GM10266 (cell line): ENCODE results near the gene IGFBP4.

ENCODE experiments used
- DNase-seq: peaks from one replicate; pipeline ENCODE4 v3.0.0; 2012; ENCODE audit errors: extremely low spot score
- TF ChIP-seq, protein P1 (sequence below): IDR thresholded peaks from 2 replicates; pipeline ENCODE4 v1.5.1; 2012; ENCODE audit warnings: mild to moderate bottlenecking, low read depth; ENCODE audit not compliant: control insufficient read depth, insufficient read depth; ENCODE audit errors: missing control alignments

The IGFBP4 gene

DNA sequence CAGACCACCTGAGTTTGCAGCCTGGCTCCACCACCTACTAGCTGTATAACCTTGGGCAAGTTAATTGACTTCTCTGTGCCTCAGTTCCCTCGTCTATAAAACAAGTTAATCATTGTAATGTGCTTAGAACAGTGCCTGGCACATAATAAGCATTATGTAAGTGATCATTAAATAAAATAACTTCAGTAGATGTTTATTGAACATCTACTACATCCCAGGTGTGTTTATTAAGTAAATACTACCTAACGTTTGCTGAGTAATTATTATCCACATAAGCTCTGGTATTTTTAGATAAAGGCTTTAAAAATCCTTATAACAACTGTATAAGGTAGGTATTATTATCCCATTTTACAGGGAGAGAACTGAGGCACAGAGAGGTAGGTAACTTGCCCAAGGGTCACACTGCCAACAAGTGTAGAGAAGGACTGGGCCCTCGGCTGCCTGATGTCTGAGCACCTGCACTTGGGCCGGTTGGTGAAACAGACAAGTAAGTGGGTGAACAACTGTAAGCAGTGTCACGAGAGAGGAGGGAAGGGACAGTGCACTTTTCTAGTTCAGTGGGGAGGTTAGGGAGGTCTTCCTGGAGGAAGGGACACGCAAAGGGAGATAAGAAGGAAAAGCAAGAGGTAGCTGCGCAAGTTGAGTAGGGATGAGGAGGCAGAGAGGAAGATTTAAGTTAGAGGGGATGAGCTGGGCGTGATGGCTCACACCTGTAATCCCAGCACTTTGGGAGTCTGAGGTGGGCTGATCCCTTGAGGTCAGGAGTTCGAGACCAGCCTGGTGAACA, 53.6 kb downstream of the IGFBP4 start:
- TF ChIP-seq, protein P1, sequence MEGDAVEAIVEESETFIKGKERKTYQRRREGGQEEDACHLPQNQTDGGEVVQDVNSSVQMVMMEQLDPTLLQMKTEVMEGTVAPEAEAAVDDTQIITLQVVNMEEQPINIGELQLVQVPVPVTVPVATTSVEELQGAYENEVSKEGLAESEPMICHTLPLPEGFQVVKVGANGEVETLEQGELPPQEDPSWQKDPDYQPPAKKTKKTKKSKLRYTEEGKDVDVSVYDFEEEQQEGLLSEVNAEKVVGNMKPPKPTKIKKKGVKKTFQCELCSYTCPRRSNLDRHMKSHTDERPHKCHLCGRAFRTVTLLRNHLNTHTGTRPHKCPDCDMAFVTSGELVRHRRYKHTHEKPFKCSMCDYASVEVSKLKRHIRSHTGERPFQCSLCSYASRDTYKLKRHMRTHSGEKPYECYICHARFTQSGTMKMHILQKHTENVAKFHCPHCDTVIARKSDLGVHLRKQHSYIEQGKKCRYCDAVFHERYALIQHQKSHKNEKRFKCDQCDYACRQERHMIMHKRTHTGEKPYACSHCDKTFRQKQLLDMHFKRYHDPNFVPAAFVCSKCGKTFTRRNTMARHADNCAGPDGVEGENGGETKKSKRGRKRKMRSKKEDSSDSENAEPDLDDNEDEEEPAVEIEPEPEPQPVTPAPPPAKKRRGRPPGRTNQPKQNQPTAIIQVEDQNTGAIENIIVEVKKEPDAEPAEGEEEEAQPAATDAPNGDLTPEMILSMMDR: no peak
- no peak for DNase-seq

DNA sequence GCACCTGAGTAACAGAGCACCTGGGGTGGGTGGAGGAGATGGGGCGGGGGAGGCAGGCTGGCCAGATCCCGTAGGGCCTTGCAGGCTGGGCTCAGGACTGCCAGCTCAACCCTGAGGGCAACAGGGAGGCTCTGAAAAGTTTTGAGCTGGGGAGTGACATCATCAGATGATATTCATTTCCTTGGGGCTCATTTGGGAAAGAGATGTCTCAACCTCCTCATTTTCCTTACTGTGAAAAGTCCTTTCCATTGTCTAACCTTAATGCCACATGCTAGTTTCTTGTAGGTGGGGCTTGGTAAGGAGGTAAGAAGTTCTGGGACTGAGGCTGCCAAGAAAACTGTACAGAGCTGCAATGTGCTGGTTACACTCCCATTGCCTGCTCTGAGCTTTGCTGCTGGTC, 54.4 kb downstream of the IGFBP4 start:
- DNase-seq: no peak

DNA sequence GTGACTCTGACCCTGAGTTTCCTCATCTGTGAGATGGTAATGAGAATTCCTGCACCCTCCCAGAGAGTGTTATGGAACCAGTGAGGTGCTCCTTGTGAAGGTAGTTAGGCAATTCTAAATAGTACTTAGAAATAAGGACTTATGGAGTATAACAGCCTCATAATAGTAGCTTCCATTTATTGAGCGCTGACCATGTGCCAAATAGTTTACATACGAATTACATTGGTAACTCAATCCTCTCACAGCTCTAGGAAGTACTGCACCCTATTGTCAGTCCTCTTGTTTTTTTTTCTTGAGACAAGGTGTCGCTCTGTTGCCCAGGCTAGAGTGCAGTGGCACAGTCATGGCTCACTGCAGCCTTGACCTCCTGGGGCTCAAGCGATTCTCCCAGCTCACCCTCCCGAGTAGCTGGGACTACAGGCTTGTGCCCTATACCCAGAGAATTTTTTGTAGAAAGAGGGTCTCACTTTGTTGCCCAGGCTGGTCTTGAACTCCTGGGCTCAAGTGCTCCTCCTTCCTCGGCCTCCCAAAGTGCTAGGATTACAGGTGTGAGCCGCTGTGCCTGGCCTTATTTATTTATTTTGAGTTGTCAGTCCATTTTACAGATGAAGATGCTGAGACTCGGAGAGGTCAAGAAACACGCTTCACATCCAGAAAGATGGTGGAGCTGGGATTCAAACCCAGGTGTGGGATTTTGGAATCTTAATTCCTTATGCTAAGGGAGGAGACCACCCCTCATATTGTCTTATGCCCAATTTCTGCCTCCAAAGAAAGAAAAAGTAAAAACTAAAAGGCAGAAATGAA, 55.2 kb downstream of the IGFBP4 start:
- TF ChIP-seq, protein P1: no peak
- DNase-seq: no peak

More for the DNA sequence above, 54.4 kb downstream of the IGFBP4 start:
- TF ChIP-seq, protein P1: no peak

DNA sequence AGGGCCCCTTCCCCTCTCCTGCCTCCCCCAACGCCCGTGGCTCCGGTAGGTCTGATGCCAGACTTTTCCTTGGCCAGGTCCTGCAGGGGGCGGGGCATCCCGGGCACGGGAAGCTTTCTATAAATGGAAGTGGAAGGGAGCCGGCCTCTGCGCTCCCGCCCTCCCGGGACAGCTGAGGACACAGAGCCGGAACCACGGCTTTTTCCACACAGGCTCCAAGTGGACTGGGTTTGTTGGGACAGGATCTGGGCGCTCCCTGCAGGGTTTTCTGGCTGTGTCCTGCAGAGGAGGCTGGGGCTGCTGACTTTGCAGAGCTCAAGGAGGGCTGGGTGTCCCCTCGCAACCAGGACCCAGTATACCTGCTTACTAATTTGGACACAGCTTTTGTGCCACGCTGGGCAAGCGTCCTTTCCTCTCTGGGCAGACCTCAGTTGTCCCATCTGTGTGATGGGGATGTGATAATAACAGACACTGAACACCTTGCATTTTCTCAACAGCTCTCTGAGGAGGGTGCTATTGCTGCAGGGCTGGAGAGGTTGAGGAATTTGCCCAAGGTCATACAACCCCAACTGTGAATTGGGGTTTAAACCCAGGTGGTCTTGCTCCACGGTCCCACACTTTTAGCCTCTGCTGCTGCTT, 56.4 kb downstream of the IGFBP4 start:
- TF ChIP-seq, protein P1: no peak
- no peak for DNase-seq

DNA sequence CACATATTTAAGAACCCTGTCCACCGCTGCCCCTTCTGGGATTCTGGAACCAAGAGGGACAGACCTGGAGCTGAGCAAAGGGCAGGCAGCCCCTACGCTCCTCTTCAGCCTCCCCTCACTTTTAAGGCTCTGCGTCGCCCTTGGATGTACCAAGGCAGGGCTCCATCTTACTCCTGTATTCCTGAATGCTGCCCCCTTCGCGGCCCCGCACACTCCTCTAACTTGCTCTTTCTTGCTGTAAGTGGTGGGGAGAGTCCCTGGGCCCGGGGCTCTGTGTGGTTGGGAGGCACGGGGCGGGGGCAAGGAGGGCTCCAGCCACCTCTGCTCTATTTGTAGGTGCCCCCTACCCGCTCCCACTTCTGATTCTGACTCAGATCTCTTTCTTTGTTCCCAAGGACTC, 56.9 kb downstream of the IGFBP4 start:
- DNase-seq: no peak
- TF ChIP-seq, protein P1: no peak

DNA sequence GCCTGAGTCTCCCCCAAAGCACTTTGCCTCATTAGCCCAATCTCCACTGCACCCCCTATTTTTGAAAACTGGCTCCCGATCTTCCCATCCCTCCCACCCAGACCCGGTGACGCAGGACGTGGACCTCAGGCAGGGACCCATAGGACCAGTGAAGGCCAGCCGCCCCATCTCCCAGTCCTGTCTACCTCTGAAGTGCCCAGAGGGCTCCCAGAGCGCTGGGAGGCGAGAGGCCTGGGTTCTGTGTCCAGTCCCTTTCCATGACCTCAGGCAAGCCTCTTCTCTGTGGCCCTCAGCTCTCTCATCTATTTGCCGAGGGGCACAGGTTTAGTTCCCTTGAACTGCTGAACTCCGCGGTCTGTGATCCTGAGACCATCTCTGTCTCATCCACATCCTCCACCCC, 57.5 kb downstream of the IGFBP4 start:
- TF ChIP-seq, protein P1: no peak

DNA sequence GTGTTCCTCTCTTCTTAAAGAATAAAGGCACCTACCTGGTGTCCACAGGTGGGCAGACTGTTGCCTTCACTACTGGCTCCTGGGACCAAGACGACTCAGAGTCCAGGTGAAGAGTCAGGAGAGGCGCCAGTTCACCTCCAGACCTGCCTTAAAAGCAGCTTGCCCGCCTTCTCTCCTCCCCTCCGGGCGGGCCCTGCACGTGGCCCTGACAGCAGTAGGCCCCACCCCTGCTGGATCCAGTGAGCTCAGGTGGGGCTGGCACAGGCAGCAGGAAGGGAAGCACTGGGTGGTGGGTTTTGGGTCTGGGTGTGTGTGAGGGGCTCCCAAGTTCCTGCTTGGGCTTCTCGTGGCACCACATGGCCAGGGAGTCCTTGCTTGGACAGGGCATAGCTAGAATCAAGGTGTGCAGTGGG, 58.3 kb downstream of the IGFBP4 start, which contains the start of gene TNS4:
Gene TNS4, minus strand, starts transcription at position 125 of the 413 bp plus-strand sequence. CDS start 5,198 bp downstream, outside the sequence.
- DNase-seq: no peak
- TF ChIP-seq, protein P1: no peak

More for the DNA sequence above, 57.5 kb downstream of the IGFBP4 start:
- no peak for DNase-seq
